Small intestine (tissue), 7 donors: ENCODE measurements around the gene KLHL4. TPM values are rescaled to one million over a fixed set of nuclear protein-coding genes. Genes with fewer than 3 reads are reported as not detected.
"Not testable (repeated sequence)": the region's sequence is repeated elsewhere in the genome, so short reads cannot be mapped to it uniquely, and the experiment has no call there.

Experiments
- DNase-seq, 2 donors: peaks; one replicate each; pipeline versions ENCODE4 v3.0.0 to v3.0.0-alpha.2; 2013
- FAIRE-seq: peaks from 2 replicates; lab custom pipeline; 2012; peaks lifted over from hg19 to GRCh38; lab: Jason Lieb, UNC
- H3K27ac ChIP-seq, 3 donors: one replicate each; pipeline ENCODE4 v1.5.1; 2013; ENCODE audit warnings: low read length in 2 of 3, mild to moderate bottlenecking in 2 of 3, control low read depth in 1 of 3, inconsistent platforms in 1 of 3, low read depth in 1 of 3, moderate library complexity in 1 of 3
- H3K27me3 ChIP-seq, 3 donors: one replicate each; pipeline ENCODE4 v1.6.1; 2013; ENCODE audit warnings: low read length in 3 of 3, inconsistent platforms in 1 of 3; ENCODE audit not compliant: control insufficient read depth in 3 of 3, insufficient read depth in 3 of 3
- H3K36me3 ChIP-seq, 3 donors: one replicate each; pipeline ENCODE4 v1.6.1; 2013; ENCODE audit warnings: low read length in 3 of 3, inconsistent platforms in 1 of 3, low read depth in 1 of 3, mild to moderate bottlenecking in 1 of 3, moderate library complexity in 1 of 3; ENCODE audit not compliant: control insufficient read depth in 3 of 3, insufficient read depth in 2 of 3
- H3K4me1 ChIP-seq, 3 donors: one replicate each; pipeline ENCODE4 v1.6.1; 2013; ENCODE audit warnings: low read length in 2 of 3, inconsistent platforms in 1 of 3, low read depth in 1 of 3, mild to moderate bottlenecking in 1 of 3, moderate library complexity in 1 of 3; ENCODE audit not compliant: control insufficient read depth in 3 of 3, insufficient read depth in 2 of 3
- H3K4me3 ChIP-seq, 3 donors: one replicate each; pipeline ENCODE4 v1.5.1; 2013; ENCODE audit warnings: low read length in 3 of 3, control low read depth in 1 of 3, inconsistent platforms in 1 of 3, low read depth in 1 of 3, mild to moderate bottlenecking in 1 of 3, moderate library complexity in 1 of 3
- H3K9me3 ChIP-seq, 2 donors: one replicate each; pipeline ENCODE4 v1.6.1; 2013; ENCODE audit warnings: low read depth in 1 of 2, low read length in 1 of 2; ENCODE audit not compliant: control insufficient read depth in 2 of 2, insufficient read depth in 1 of 2
- WGBS, 3 donors: extraction: QIAGEN DNeasy Blood & Tissue Kit; methylation state at CpG; one replicate each; pipeline ENCODE4 v1.1.7; 2013; 5-methylcytosine and 5-hydroxymethylcytosine counted together
- polyA plus RNA-seq, 4 donors: library from polyadenylated mRNA; stranded (reverse) in 3 of 4; unstranded in 1 of 4; fragments of 200-250 nt in 3 of 4; fragments of 120-200 nt in 1 of 4; gene quantifications; one replicate each; pipeline versions ENCODE4 v1.2.1 to v1.2.3, GENCODE V29; 2013
- donor health status: healthy with polysubstance abuse.
- donor health status: control.
- donor health status: control.
- donor health status: Bipolar disorder and iron deficiency.
- donor health status: healthy.

The KLHL4 gene
- polyA plus RNA-seq, 4 donors, result 0.54 to 1.3 (median 0.61) TPM; not detected in 1

GRCh38 chrX:87664381-87664780 is 146.8 kb downstream of the KLHL4 start:
- H3K27ac ChIP-seq, result no peak overlapping the region
- no peaks in the 10 kb centered on the region for H3K27me3 ChIP-seq
- FAIRE-seq (no peak), DNase-seq (no peak)
- H3K4me3 ChIP-seq, result no peak overlapping the region
- no peaks in the 10 kb centered on the region for H3K4me1 ChIP-seq
- no peaks in the 10 kb centered on the region for H3K36me3 ChIP-seq
- H3K9me3 ChIP-seq, result no peaks in the 10 kb centered on the region
- WGBS, 3 donors, result 3 to 8% (median 6%) methylated on average over 2 of the region's 2 CpGs

- Histone ChIP-seq H3K9me3 (peaks cover 0 to 1% of the 10 kb centered on the region in 2 donors), H3K27ac (no peak overlapping the region), H3K36me3 (no peaks in the 10 kb centered on the region), H3K4me1 (no peaks in the 10 kb centered on the region), H3K27me3 (no peaks in the 10 kb centered on the region), H3K4me3 (no peak overlapping the region)
- DNase-seq (no peak), FAIRE-seq (no peak)
- 56 to 67% (median 67%) methylated on average over 1 of the region's 1 CpG for WGBS, 3 donors
These were observed 162.2 kb downstream of the KLHL4 start for GRCh38 chrX:87679849-87680248.

- H3K27me3 ChIP-seq, result no peaks in the 10 kb centered on the region
- H3K27ac ChIP-seq, result no peak overlapping the region
- no peaks in the 10 kb centered on the region for H3K4me1 ChIP-seq
- no peak for DNase-seq
- FAIRE-seq, result no peak
- no peak overlapping the region for H3K4me3 ChIP-seq
- no peaks in the 10 kb centered on the region for H3K36me3 ChIP-seq
- 71 to 87% (median 82%) methylated on average over 1 of the region's 1 CpG for WGBS, 3 donors
- no peaks in the 10 kb centered on the region for H3K9me3 ChIP-seq
These were observed 170.1 kb downstream of the KLHL4 start for GRCh38 chrX:87687703-87688102.

GRCh38 chrX:87688113-87688748 is 170.6 kb downstream of the KLHL4 start:
- H3K27ac ChIP-seq, FAIRE-seq, DNase-seq, H3K4me3 ChIP-seq, H3K27me3 ChIP-seq, H3K4me1 ChIP-seq, H3K36me3 ChIP-seq, H3K9me3 ChIP-seq: not testable (repeated sequence)
- WGBS, 3 donors, result 62 to 74% (median 70%) methylated on average over 5 of the region's 5 CpGs

- not testable (repeated sequence) for H3K4me3 ChIP-seq, DNase-seq, H3K27me3 ChIP-seq, H3K27ac ChIP-seq, H3K4me1 ChIP-seq, H3K36me3 ChIP-seq, H3K9me3 ChIP-seq, FAIRE-seq
- 82 to 87% (median 85%) methylated on average over 7 of the region's 7 CpGs for WGBS, 3 donors
These were observed 171.6 kb downstream of the KLHL4 start for GRCh38 chrX:87689218-87689617.

GRCh38 chrX:87693204-87693603 is 175.6 kb downstream of the KLHL4 start:
- 69 to 86% (median 71%) methylated on average over 1 of the region's 1 CpG for WGBS, 3 donors
- H3K9me3 ChIP-seq, result no peaks in the 10 kb centered on the region
- no peak for FAIRE-seq

GRCh38 chrX:87697409-87697808 is 179.8 kb downstream of the KLHL4 start:
- Histone ChIP-seq H3K36me3 (no peaks in the 10 kb centered on the region), H3K4me1 (no peaks in the 10 kb centered on the region), H3K4me3 (no peak overlapping the region), H3K27ac (no peak overlapping the region), H3K27me3 (no peaks in the 10 kb centered on the region), H3K9me3 (no peaks in the 10 kb centered on the region)
- 43 to 75% (median 65%) methylated on average over 1 of the region's 1 CpG for WGBS, 3 donors
- FAIRE-seq (no peak), DNase-seq (no peak)

More at GRCh38 chrX:87693204-87693603, 175.6 kb downstream of the KLHL4 start:
- Histone ChIP-seq H3K4me1 (no peaks in the 10 kb centered on the region), H3K27me3 (no peaks in the 10 kb centered on the region), H3K27ac (no peak overlapping the region), H3K36me3 (no peaks in the 10 kb centered on the region), H3K4me3 (no peak overlapping the region)
- no peak for DNase-seq

GRCh38 chrX:87702795-87703194 is 185.2 kb downstream of the KLHL4 start:
- no peaks in the 10 kb centered on the region for H3K36me3 ChIP-seq
- no peak overlapping the region for H3K4me3 ChIP-seq
- WGBS, 3 donors, result 67 to 76% (median 74%) methylated on average over 3 of the region's 3 CpGs
- DNase-seq (no peak), FAIRE-seq (no peak)
- H3K27ac ChIP-seq, result no peak overlapping the region
- H3K4me1 ChIP-seq, result no peaks in the 10 kb centered on the region
- no peaks in the 10 kb centered on the region for H3K9me3 ChIP-seq
- H3K27me3 ChIP-seq, result no peaks in the 10 kb centered on the region

- WGBS, 3 donors, result 98 to 100% (median 100%) methylated on average over 1 to 3 of the region's 5 CpGs
- H3K27me3 ChIP-seq, H3K27ac ChIP-seq, FAIRE-seq, H3K4me3 ChIP-seq, DNase-seq, H3K4me1 ChIP-seq, H3K9me3 ChIP-seq, H3K36me3 ChIP-seq: not testable (repeated sequence)
These were observed 185.9 kb downstream of the KLHL4 start for GRCh38 chrX:87703469-87703868.
